ENCODE measurements around the gene SARM1. TPM values are rescaled to one million over a fixed set of nuclear protein-coding genes. Genes with fewer than 3 reads are reported as not detected.

The SARM1 gene
- total RNA-seq, 6 experiments from 2014 or later = 15.1 to 18.9 (median 16.8) TPM

DNA sequence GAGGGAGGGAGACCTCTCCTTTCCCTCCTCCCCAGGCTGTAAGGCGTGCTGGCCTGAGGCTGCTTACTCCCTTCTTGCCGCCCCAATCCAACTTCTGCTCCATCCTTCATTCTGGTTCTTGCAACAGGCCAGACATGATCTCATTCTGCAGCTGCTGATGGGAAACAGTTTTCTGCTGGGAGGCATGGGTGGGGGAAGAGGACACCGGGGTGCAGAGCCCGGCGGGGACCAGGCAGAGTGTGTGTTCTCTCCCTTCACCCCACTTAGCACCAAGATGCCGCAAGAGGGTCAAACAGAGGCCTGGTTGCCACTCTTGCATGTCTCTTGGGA is 1.4 kb downstream of the SARM1 start:
- TF ChIP-seq, protein P1, sequence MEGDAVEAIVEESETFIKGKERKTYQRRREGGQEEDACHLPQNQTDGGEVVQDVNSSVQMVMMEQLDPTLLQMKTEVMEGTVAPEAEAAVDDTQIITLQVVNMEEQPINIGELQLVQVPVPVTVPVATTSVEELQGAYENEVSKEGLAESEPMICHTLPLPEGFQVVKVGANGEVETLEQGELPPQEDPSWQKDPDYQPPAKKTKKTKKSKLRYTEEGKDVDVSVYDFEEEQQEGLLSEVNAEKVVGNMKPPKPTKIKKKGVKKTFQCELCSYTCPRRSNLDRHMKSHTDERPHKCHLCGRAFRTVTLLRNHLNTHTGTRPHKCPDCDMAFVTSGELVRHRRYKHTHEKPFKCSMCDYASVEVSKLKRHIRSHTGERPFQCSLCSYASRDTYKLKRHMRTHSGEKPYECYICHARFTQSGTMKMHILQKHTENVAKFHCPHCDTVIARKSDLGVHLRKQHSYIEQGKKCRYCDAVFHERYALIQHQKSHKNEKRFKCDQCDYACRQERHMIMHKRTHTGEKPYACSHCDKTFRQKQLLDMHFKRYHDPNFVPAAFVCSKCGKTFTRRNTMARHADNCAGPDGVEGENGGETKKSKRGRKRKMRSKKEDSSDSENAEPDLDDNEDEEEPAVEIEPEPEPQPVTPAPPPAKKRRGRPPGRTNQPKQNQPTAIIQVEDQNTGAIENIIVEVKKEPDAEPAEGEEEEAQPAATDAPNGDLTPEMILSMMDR (IDR thresholded peaks at IDR 0.05) = no peak
- no peak for DNase-seq
- peak overlapping the region; percentile 87 for H3K4me3 Mint-ChIP-seq
- peaks cover 35% of the 10 kb centered on the region for H3K4me1 Mint-ChIP-seq (ENCODE audit: low read depth)
- no peaks in the 10 kb centered on the region; the same call in 1 of the 2 replicates for H3K27me3 Mint-ChIP-seq (ENCODE audit: insufficient read depth)
- peaks cover 8% of the 10 kb centered on the region for H3K36me3 Mint-ChIP-seq (ENCODE audit: low read depth)
- H3K9me3 Mint-ChIP-seq = no peaks in the 10 kb centered on the region
- H3K27ac Mint-ChIP-seq = peak overlapping the region; percentile 31; the same call in 1 of the 2 replicates

DNA sequence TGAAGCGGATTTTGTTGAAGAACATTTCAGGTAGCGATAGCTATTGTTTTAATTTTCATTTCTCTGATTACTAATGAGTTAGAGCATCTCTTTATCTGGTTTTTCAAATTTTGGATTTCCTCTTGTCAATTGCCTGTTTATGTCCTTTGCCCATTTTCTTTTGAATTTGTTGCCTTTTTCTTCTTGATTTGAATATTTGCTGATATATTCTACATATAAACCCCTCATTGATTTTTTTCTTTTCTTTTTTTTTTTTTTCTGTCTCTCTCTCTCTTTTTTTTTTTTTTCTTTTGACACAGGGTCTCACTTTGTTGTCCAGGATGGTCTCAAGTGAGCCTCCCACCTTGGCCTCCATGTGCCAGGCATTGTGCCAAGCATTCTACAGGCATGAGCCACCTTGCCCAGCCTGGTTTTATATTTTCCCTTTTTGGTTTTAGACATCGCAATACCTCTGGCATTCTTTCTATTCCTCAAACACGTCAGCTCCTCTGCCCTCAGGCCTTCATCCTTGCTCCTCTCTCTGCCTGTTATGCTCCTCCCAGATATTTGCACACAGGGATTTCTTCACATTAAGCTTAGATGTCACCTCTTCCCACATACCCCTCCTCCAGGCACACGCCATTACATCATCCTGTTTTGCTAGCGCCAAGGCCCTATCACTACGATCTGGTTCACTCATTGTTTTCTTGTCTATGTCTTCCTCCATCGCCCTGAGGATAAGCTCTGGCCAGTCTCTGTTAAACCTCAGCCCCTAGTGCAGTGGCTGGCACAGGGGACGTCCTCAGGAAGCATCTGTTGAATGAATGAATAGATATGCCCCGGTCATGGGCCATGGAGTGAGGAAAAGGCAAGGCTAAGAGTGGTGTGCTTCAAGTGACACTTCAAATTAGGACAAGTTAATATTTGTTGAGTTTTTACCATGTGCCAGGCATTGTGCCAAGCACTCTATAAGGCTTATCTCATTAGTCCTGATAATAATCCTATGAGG is 8.6 kb downstream of the SARM1 start:
- DNase-seq = peak; percentile 95
- Mint-ChIP-seq H3K27ac (peak overlapping the region; percentile 84), H3K27me3 (ENCODE audit: insufficient read depth) (no peaks in the 10 kb centered on the region; the same call in 1 of the 2 replicates), H3K36me3 (ENCODE audit: low read depth) (peaks cover 11% of the 10 kb centered on the region), H3K4me1 (ENCODE audit: low read depth) (peaks cover 14% of the 10 kb centered on the region), H3K9me3 (no peaks in the 10 kb centered on the region), H3K4me3 (no peak overlapping the region; the same call in 1 of the 2 replicates)
- TF ChIP-seq, protein P1 (IDR thresholded peaks at IDR 0.05) = no peak

GRCh38 chr17:28381141-28381825 is 9.8 kb downstream of the SARM1 start:
- Mint-ChIP-seq H3K27me3 (ENCODE audit: insufficient read depth) (no peaks in the 10 kb centered on the region; the same call in 1 of the 2 replicates), H3K27ac (no peak overlapping the region), H3K36me3 (ENCODE audit: low read depth) (peaks cover 10% of the 10 kb centered on the region), H3K4me1 (ENCODE audit: low read depth) (peaks cover 14% of the 10 kb centered on the region), H3K9me3 (no peaks in the 10 kb centered on the region), H3K4me3 (no peak overlapping the region)
- TF ChIP-seq, protein P1 (IDR thresholded peaks at IDR 0.05) = no peak
- no peak for DNase-seq

DNA sequence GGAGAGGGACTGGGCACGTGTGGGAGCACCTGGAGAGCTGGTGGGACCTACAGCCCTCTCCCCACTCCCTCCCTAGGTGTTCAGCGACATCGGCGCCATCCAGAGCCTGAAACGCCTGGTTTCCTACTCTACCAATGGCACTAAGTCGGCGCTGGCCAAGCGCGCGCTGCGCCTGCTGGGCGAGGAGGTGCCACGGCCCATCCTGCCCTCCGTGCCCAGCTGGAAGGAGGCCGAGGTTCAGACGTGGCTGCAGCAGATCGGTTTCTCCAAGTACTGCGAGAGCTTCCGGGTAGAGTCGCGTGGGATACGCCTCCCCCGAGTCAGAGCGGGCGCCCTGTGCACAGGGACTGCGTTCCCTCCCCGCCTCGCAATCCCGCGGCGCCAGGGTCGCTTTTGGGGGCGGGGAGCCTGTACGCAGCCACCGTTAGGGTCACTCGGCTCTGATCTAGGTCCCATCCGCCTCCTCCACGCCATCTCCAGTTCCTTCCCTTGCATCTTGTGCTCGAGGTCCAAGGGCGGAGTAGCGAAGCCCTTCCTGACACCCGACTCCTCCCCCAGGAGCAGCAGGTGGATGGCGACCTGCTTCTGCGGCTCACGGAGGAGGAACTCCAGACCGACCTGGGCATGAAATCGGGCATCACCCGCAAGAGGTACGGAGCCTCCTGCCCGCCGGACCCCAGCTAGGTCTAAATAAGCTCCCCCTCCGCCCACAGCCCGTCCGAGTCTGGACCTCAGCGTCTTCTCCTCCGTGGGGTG is 13.0 kb downstream of the SARM1 start:
- TF ChIP-seq, protein P1 (IDR thresholded peaks at IDR 0.05) = no peak
- H3K27me3 Mint-ChIP-seq (ENCODE audit: insufficient read depth) = no peaks in the 10 kb centered on the region; the same call in 1 of the 2 replicates
- peaks cover 14% of the 10 kb centered on the region for H3K4me1 Mint-ChIP-seq (ENCODE audit: low read depth)

DNA sequence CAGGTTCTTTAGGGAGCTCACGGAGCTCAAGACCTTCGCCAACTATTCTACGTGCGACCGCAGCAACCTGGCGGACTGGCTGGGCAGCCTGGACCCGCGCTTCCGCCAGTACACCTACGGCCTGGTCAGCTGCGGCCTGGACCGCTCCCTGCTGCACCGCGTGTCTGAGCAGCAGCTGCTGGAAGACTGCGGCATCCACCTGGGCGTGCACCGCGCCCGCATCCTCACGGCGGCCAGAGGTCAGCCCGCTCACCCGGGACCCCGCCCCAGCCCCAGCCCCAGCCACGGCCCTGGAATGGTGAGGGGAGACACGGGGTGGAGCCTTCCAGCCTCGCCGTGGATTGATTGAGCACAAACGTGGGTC is 13.5 kb downstream of the SARM1 start:
- Mint-ChIP-seq H3K27me3 (ENCODE audit: insufficient read depth) (no peaks in the 10 kb centered on the region; the same call in 1 of the 2 replicates), H3K9me3 (no peaks in the 10 kb centered on the region), H3K36me3 (ENCODE audit: low read depth) (peaks cover 11% of the 10 kb centered on the region), H3K4me1 (ENCODE audit: low read depth) (peaks cover 8% of the 10 kb centered on the region), H3K27ac (no peak overlapping the region), H3K4me3 (no peak overlapping the region)
- TF ChIP-seq, protein P1 (IDR thresholded peaks at IDR 0.05) = no peak
- no peak for DNase-seq

More for the DNA sequence above, 13.0 kb downstream of the SARM1 start:
- H3K27ac Mint-ChIP-seq = no peak overlapping the region
- H3K9me3 Mint-ChIP-seq = no peaks in the 10 kb centered on the region
- no peak overlapping the region for H3K4me3 Mint-ChIP-seq
- peaks cover 11% of the 10 kb centered on the region for H3K36me3 Mint-ChIP-seq (ENCODE audit: low read depth)
- no peak for DNase-seq

Measured in HFFc6 (cell line).